ENCODE measurements around the gene ERGIC1.

Gene ERGIC1

GRCh38 chr5:172902497-172903472, 68.7 kb downstream of the ERGIC1 start:
- peak; percentile 84 for DNase-seq (ENCODE audit: low spot score)

- DNase-seq (ENCODE audit: low spot score) = peak; percentile 53
Observed at GRCh38 chr5:172903790-172904189, 69.7 kb downstream of the ERGIC1 start.

GRCh38 chr5:172904312-172904642, 70.2 kb downstream of the ERGIC1 start:
- no peak for DNase-seq (ENCODE audit: low spot score)

GRCh38 chr5:172904643-172905345, 70.7 kb downstream of the ERGIC1 start:
- peak; percentile 36 for DNase-seq (ENCODE audit: low spot score)

- no peak for DNase-seq (ENCODE audit: low spot score)
Observed at GRCh38 chr5:172905346-172906140, 71.5 kb downstream of the ERGIC1 start.

- peak; percentile 25 for DNase-seq (ENCODE audit: low spot score)
Observed at GRCh38 chr5:172906436-172906835, 72.4 kb downstream of the ERGIC1 start.

- DNase-seq (ENCODE audit: low spot score) = no peak
Observed at GRCh38 chr5:172906888-172907287, 72.8 kb downstream of the ERGIC1 start.

GRCh38 chr5:172907657-172908056, 73.6 kb downstream of the ERGIC1 start:
- DNase-seq (ENCODE audit: low spot score) = no peak

GRCh38 chr5:172908662-172909061, 74.6 kb downstream of the ERGIC1 start:
- no peak for DNase-seq (ENCODE audit: low spot score)

GRCh38 chr5:172909931-172910502, 76.0 kb downstream of the ERGIC1 start:
- DNase-seq (ENCODE audit: low spot score) = peak; percentile 45

- DNase-seq (ENCODE audit: low spot score) = no peak
Observed at GRCh38 chr5:172910828-172911627, 77.0 kb downstream of the ERGIC1 start.

- no peak for DNase-seq (ENCODE audit: low spot score)
Observed at GRCh38 chr5:172911628-172911880, 77.5 kb downstream of the ERGIC1 start.

- DNase-seq (ENCODE audit: low spot score) = no peak
Observed at GRCh38 chr5:172911976-172912375, 77.9 kb downstream of the ERGIC1 start.

GRCh38 chr5:172913117-172913850, 79.2 kb downstream of the ERGIC1 start:
- no peak for DNase-seq (ENCODE audit: low spot score)

GRCh38 chr5:172915514-172915913, 81.5 kb downstream of the ERGIC1 start:
- DNase-seq (ENCODE audit: low spot score) = no peak

GRCh38 chr5:172918421-172919371, 84.6 kb downstream of the ERGIC1 start:
- DNase-seq (ENCODE audit: low spot score) = no peak

GRCh38 chr5:172919525-172920446, 85.7 kb downstream of the ERGIC1 start:
- peak; percentile 17 for DNase-seq (ENCODE audit: low spot score)

- peak; percentile 76 for DNase-seq (ENCODE audit: low spot score)
Observed at GRCh38 chr5:172920447-172920849, 86.4 kb downstream of the ERGIC1 start.

Data from AG08396 (cell line).